Smooth muscle cell (in vitro differentiated cells): Measurements from ENCODE around the gene IPCEF1. TPM values are rescaled to one million over a fixed set of nuclear protein-coding genes. Genes with fewer than 3 reads are reported as not detected.

Experiments
- DNase-seq: peaks from one replicate; lab custom pipeline; 2025; ENCODE audit not compliant: unreplicated experiment; lab: John Stamatoyannopoulos, UW
- H2AFZ ChIP-seq: fragments of 200-600 bp; sonication (generic); 2 replicates; pipeline ENCODE4 v1.6.0; 2016; ENCODE audit warnings: antibody characterized with exemption, low read depth, mild to moderate bottlenecking
- H3F3A ChIP-seq: fragments of 200-600 bp; sonication (generic); 2 replicates; pipeline ENCODE4 v1.6.0; 2017; ENCODE audit warnings: antibody characterized with exemption, low read depth
- H3K27ac ChIP-seq: fragments of 200-600 bp; sonication (generic); 2 replicates; pipeline ENCODE4 v1.5.1; 2016; ENCODE audit warnings: low read depth, mild to moderate bottlenecking
- H3K27me3 ChIP-seq: fragments of 200-600 bp; sonication (generic); 2 replicates; pipeline ENCODE4 v1.6.1; 2016; ENCODE audit warnings: low read depth, mild to moderate bottlenecking
- H3K36me3 ChIP-seq: fragments of 200-600 bp; sonication (generic); 2 replicates; pipeline ENCODE4 v1.5.1; 2016; ENCODE audit warnings: low read depth
- H3K4me1 ChIP-seq: fragments of 200-600 bp; sonication (generic); 2 replicates; pipeline ENCODE4 v1.5.1; 2016; ENCODE audit warnings: low read depth
- H3K4me2 ChIP-seq: fragments of 200-600 bp; sonication (generic); 2 replicates; pipeline ENCODE4 v1.6.0; 2016; ENCODE audit warnings: mild to moderate bottlenecking
- H3K4me3 ChIP-seq: fragments of 200-600 bp; sonication (generic); 2 replicates; pipeline ENCODE4 v1.5.1; 2016; ENCODE audit warnings: mild to moderate bottlenecking
- H3K79me2 ChIP-seq: fragments of 200-600 bp; sonication (generic); 2 replicates; pipeline ENCODE4 v1.6.0; 2016; ENCODE audit warnings: low read depth, mild to moderate bottlenecking
- H3K9ac ChIP-seq: fragments of 200-600 bp; sonication (generic); 2 replicates; pipeline ENCODE4 v1.6.0; 2016; ENCODE audit warnings: low read depth
- H3K9me3 ChIP-seq: fragments of 200-600 bp; sonication (generic); replicated peaks from 2 replicates; pipeline ENCODE4 v1.5.1; 2016; ENCODE audit warnings: low read depth
- H4K20me1 ChIP-seq: fragments of 200-600 bp; sonication (generic); 2 replicates; pipeline ENCODE4 v1.6.0; 2016; ENCODE audit warnings: low read depth
- WGBS: methylation state at CpG from one replicate; pipeline ENCODE4 v1.1.7; 2016; ENCODE audit warnings: low lambda C conversion rate; 5-methylcytosine and 5-hydroxymethylcytosine counted together
- polyA plus RNA-seq: library from polyadenylated mRNA; unstranded; fragments of >200 nt; fragmentation: Nextera tagmentation; extraction: Ambion mirVana; gene quantifications from 2 replicates; pipeline ENCODE4 v1.2.1, GENCODE V29; 2016
- total RNA-seq: library from RNA; depleted of rRNA; stranded (reverse); fragments of >200 nt; gene quantifications from 2 replicates; pipeline ENCODE4 v1.2.3, GENCODE V29; 2014
- TF ChIP-seq, protein P1 (sequence below): fragments of 200-600 bp; sonication (generic); IDR thresholded peaks from 2 replicates; pipeline ENCODE4 v1.5.1; 2017; ENCODE audit warnings: borderline replicate concordance, mild to moderate bottlenecking, antibody characterized with exemption; ENCODE audit not compliant: insufficient read depth, poor library complexity, severe bottlenecking

IPCEF1 gene
- total and polyA plus RNA-seq, 2 experiments from 2014 or later = 0.04 TPM; not detected in 1

DNA sequence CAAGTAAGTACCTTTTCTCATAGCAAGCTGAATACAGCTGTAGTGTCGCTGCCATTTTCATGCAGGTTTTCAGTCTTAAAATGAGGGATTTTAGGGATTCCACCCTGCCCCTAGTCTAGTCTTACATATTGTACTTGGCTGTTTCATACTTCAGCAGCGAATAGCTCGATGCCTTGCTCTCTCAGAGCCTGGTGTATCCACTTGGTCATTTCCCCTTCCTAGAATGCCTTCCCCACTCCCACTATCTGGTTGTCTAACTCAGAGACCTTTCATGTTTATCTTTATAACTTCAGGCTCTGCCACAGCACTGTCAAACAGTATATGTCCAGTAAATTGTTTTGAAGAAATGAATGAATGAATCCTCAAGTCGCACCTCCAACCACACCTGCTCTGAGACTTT, 21.1 kb upstream of the IPCEF1 start:
- no peaks in the 10 kb centered on the region for H3K27me3 ChIP-seq

DNA sequence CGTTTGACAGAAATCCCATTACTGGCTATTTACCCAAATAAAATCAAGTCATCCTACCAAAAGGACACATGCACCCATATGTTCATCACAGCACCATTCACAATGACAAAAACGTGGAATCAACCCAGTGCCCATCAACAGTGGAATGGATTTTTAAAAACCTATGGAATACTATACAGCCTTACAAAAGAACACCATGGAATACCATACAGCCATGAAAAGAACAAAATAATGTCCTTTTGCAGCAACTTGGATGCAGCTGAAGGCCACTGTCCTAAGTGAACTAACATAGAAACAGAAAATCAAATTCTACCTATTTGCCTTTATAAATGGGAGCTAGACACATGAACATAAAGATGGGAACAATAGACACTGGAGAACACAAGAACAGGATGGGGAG, 17.4 kb upstream of the IPCEF1 start:
- no peak for DNase-seq
- TF ChIP-seq, protein P1, sequence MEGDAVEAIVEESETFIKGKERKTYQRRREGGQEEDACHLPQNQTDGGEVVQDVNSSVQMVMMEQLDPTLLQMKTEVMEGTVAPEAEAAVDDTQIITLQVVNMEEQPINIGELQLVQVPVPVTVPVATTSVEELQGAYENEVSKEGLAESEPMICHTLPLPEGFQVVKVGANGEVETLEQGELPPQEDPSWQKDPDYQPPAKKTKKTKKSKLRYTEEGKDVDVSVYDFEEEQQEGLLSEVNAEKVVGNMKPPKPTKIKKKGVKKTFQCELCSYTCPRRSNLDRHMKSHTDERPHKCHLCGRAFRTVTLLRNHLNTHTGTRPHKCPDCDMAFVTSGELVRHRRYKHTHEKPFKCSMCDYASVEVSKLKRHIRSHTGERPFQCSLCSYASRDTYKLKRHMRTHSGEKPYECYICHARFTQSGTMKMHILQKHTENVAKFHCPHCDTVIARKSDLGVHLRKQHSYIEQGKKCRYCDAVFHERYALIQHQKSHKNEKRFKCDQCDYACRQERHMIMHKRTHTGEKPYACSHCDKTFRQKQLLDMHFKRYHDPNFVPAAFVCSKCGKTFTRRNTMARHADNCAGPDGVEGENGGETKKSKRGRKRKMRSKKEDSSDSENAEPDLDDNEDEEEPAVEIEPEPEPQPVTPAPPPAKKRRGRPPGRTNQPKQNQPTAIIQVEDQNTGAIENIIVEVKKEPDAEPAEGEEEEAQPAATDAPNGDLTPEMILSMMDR = no peak
- no peak overlapping the region for H3K27ac ChIP-seq
- no peak overlapping the region for H3K4me3 ChIP-seq
- no peak overlapping the region for H3K4me2 ChIP-seq
- no peaks in the 10 kb centered on the region for H4K20me1 ChIP-seq
- H2AFZ ChIP-seq = no peak overlapping the region
- H3K4me1 ChIP-seq = peaks cover 9% of the 10 kb centered on the region
- no peaks in the 10 kb centered on the region for H3K9me3 ChIP-seq
- H3F3A ChIP-seq = peaks cover 14% of the 10 kb centered on the region
- H3K36me3 ChIP-seq = no peaks in the 10 kb centered on the region
- H3K79me2 ChIP-seq = no peaks in the 10 kb centered on the region
- 89% methylated on average over 2 of the region's 2 CpGs for WGBS
- H3K9ac ChIP-seq = no peak overlapping the region
- H3K27me3 ChIP-seq = no peaks in the 10 kb centered on the region

More for the DNA sequence above, 21.1 kb upstream of the IPCEF1 start:
- Histone ChIP-seq H3K9ac (no peak overlapping the region), H3K9me3 (no peaks in the 10 kb centered on the region), H3K27ac (no peak overlapping the region), H3K4me2 (no peak overlapping the region), H3F3A (no peaks in the 10 kb centered on the region), H2AFZ (peak overlapping the region; percentile 23), H3K4me1 (no peaks in the 10 kb centered on the region), H3K36me3 (no peaks in the 10 kb centered on the region), H3K79me2 (no peaks in the 10 kb centered on the region), H4K20me1 (no peaks in the 10 kb centered on the region), H3K4me3 (no peak overlapping the region)
- 63% methylated on average over 4 of the region's 4 CpGs for WGBS
- no peak for DNase-seq
- TF ChIP-seq, protein P1 = no peak

DNA sequence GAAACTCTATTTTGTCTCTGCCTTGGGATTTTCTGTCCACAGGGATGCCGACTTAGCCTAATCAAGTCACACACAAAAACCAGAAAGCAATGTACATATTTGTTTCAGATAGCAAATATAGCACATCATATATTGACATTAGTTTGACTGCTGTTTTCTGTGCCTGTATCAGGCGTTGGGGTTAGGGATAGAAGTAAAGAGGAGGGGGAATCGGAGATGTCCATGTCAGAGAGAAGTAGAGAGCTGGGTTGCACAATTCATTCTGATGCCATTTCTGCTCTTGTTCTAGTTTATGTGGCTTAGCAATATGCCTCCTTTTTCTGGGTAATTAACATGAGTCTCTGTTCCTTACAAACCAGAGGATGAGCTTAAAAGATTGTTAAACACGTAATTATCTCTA, 14.7 kb upstream of the IPCEF1 start:
- Histone ChIP-seq H3K4me2 (peak overlapping the region; percentile 49), H3K27me3 (no peaks in the 10 kb centered on the region), H3K4me1 (peaks cover 9% of the 10 kb centered on the region), H3F3A (peaks cover 14% of the 10 kb centered on the region), H3K9ac (peak overlapping the region; percentile 12), H3K4me3 (no peak overlapping the region), H3K36me3 (no peaks in the 10 kb centered on the region), H3K79me2 (no peaks in the 10 kb centered on the region), H2AFZ (peak overlapping the region; percentile 6), H4K20me1 (no peaks in the 10 kb centered on the region), H3K27ac (peak overlapping the region; percentile 13), H3K9me3 (no peaks in the 10 kb centered on the region)
- 21% methylated on average over 4 of the region's 4 CpGs for WGBS
- TF ChIP-seq, protein P1 = no peak
- no peak for DNase-seq

DNA sequence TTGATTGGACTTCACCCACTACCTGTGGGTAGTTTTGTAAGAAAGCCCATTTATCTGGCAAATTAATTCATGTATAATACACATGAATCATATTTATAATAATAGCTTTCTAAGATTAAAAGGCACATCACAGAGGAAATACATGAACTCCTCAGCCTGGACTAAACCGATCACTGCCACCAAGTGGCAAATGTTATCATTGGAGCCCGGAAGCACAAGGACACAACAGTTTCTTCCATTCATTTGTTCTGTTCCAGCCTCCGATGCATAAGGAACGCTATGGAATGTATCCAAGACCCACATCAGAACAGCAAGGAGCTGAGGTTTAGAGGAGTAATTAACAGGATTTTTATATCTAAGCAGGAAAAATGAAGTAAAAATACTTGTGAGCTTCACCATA, 13.9 kb upstream of the IPCEF1 start:
- 30% methylated on average over 4 of the region's 4 CpGs for whole genome bisulfite sequencing
- peaks cover 9% of the 10 kb centered on the region for H3K4me1 ChIP-seq
- H3F3A ChIP-seq = peaks cover 14% of the 10 kb centered on the region
- H3K27me3 ChIP-seq = no peaks in the 10 kb centered on the region
- peak overlapping the region; percentile 13 for H3K27ac ChIP-seq
- DNase-seq = no peak
- TF ChIP-seq, protein P1 = peak; percentile 34
- no peak overlapping the region for H3K9ac ChIP-seq
- peak overlapping the region; percentile 49 for H3K4me2 ChIP-seq
- no peak overlapping the region for H3K4me3 ChIP-seq
- H3K9me3 ChIP-seq = no peaks in the 10 kb centered on the region
- no peaks in the 10 kb centered on the region for H3K79me2 ChIP-seq
- H4K20me1 ChIP-seq = no peaks in the 10 kb centered on the region
- peak overlapping the region; percentile 6 for H2AFZ ChIP-seq
- H3K36me3 ChIP-seq = no peaks in the 10 kb centered on the region
